IMR-90 (cell line): ENCODE measurements around the gene KIF1A. TPM values are rescaled to one million over a fixed set of nuclear protein-coding genes. Genes with fewer than 3 reads are reported as not detected.

ENCODE experiments used
- ATAC-seq: fragments of 200-7000 bp; cut with Tn5 transposase; 2 replicates; pipeline ENCODE4 v1.9.1; 2020; ENCODE audit warnings: low read depth, mild to moderate bottlenecking, moderate library complexity
- BruUV-seq: library from RNA; stranded (reverse); fragments of 400-500 nt; replicated peaks from 2 replicates; lab custom pipeline; 2021; lab: Mats Ljungman, UMichigan
- CTCF ChIA-PET: fragments of 300-600 bp; formaldehyde crosslinking; extraction: SDS; loops from one replicate; lab custom pipeline; 2021; ENCODE audit warnings: antibody characterized with exemption; lab: Yijun Ruan, JAX
- POLR2A ChIA-PET: fragments of 300-600 bp; sonication (Branson Sonifier 250); formaldehyde crosslinking; loops from one replicate; lab custom pipeline; 2022; ENCODE audit warnings: antibody characterized with exemption; ENCODE audit not compliant: unreplicated experiment; lab: Charles Lee
- DNase-seq: peaks from one replicate; pipeline ENCODE4 v3.0.0; 2013
- H2AFZ ChIP-seq: replicated peaks from 2 replicates; pipeline ENCODE3; 2013; ENCODE audit warnings: low read length, mild to moderate bottlenecking; ENCODE audit not compliant: poor library complexity
- H2AK5ac ChIP-seq: 2 replicates; pipeline ENCODE4 v1.6.1; 2013; ENCODE audit warnings: low read depth, low read length, inconsistent platforms
- H2AK9ac ChIP-seq: replicated peaks from 2 replicates; pipeline ENCODE3; 2013; ENCODE audit warnings: mild to moderate bottlenecking, low read depth, low read length, moderate library complexity; ENCODE audit not compliant: poor library complexity
- H2BK120ac ChIP-seq: 2 replicates; pipeline ENCODE4 v1.6.1; 2013; ENCODE audit warnings: low read depth, low read length, inconsistent platforms
- H2BK15ac ChIP-seq: 3 replicates; pipeline ENCODE4 v1.6.1; 2013; ENCODE audit warnings: low read depth, low read length, inconsistent platforms
- H2BK20ac ChIP-seq: 2 replicates; pipeline ENCODE4 v1.6.1; 2013; ENCODE audit warnings: low read depth, mild to moderate bottlenecking, inconsistent platforms, low read length, moderate library complexity
- H2BK5ac ChIP-seq: 2 replicates; pipeline ENCODE4 v1.6.1; 2013; ENCODE audit warnings: mild to moderate bottlenecking, low read depth, low read length, inconsistent platforms; ENCODE audit not compliant: poor library complexity, severe bottlenecking
- H3K14ac ChIP-seq: replicated peaks from 2 replicates; pipeline ENCODE4 v1.6.1; 2013; ENCODE audit warnings: low read depth, low read length, inconsistent platforms
- H3K18ac ChIP-seq: 2 replicates; pipeline ENCODE4 v1.6.1; 2013; ENCODE audit warnings: low read depth, low read length, control low read depth
- H3K23ac ChIP-seq: 2 replicates; pipeline ENCODE4 v1.6.1; 2013; ENCODE audit warnings: low read depth, low read length, inconsistent platforms
- H3K27ac ChIP-seq: 2 replicates; pipeline ENCODE4 v1.5.1; 2013; ENCODE audit warnings: mild to moderate bottlenecking, control low read depth, low read length; ENCODE audit not compliant: insufficient read depth
- H3K27me3 ChIP-seq: 2 replicates; pipeline ENCODE4 v1.6.1; 2013; ENCODE audit warnings: low read length; ENCODE audit not compliant: control insufficient read depth, insufficient read depth
- H3K36me3 ChIP-seq: 2 replicates; pipeline ENCODE4 v1.6.1; 2013; ENCODE audit warnings: low read length, mixed read lengths; ENCODE audit not compliant: control insufficient read depth, insufficient read depth
- H3K4ac ChIP-seq: 2 replicates; pipeline ENCODE4 v1.6.1; 2013; ENCODE audit warnings: low read depth, low read length, inconsistent platforms
- H3K4me1 ChIP-seq: 2 replicates; pipeline ENCODE4 v1.6.1; 2013; ENCODE audit warnings: low read length, mixed read lengths; ENCODE audit not compliant: control insufficient read depth, insufficient read depth
- H3K4me2 ChIP-seq: 2 replicates; pipeline ENCODE4 v1.6.1; 2013; ENCODE audit warnings: low read depth, mild to moderate bottlenecking, control low read depth, low read length, moderate library complexity
- H3K4me3 ChIP-seq: 2 replicates; pipeline ENCODE4 v1.5.1; 2013; ENCODE audit warnings: low read depth, mild to moderate bottlenecking, control low read depth, low read length, moderate library complexity; ENCODE audit not compliant: insufficient read depth
- H3K56ac ChIP-seq: 2 replicates; pipeline ENCODE4 v1.6.1; 2013; ENCODE audit warnings: low read length, inconsistent platforms; ENCODE audit not compliant: insufficient read depth; ENCODE audit errors: extremely low read depth
- H3K79me1 ChIP-seq, 2 experiments: 2 replicates each; pipeline ENCODE4 v1.6.1; 2013; ENCODE audit warnings: low read length in 2 of 2, inconsistent platforms in 1 of 2, low read depth in 1 of 2
- H3K9ac ChIP-seq: 2 replicates; pipeline ENCODE4 v1.6.1; 2013; ENCODE audit warnings: low read depth, low read length, control low read depth
- H3K9me1 ChIP-seq: 2 replicates; pipeline ENCODE4 v1.6.1; 2013; ENCODE audit warnings: low read length, inconsistent platforms; ENCODE audit not compliant: insufficient read depth
- H3K9me3 ChIP-seq: 2 replicates; pipeline ENCODE4 v1.6.1; 2013; ENCODE audit warnings: low read length; ENCODE audit not compliant: control insufficient read depth, insufficient read depth
- H4K20me1 ChIP-seq: 2 replicates; pipeline ENCODE4 v1.6.1; 2013; ENCODE audit warnings: low read length, inconsistent platforms; ENCODE audit not compliant: insufficient read depth
- H4K5ac ChIP-seq: 2 replicates; pipeline ENCODE4 v1.6.1; 2013; ENCODE audit warnings: mild to moderate bottlenecking, low read depth, low read length, control low read depth
- H4K8ac ChIP-seq, 2 experiments: 2 replicates each; pipeline ENCODE4 v1.6.1; 2013; ENCODE audit warnings: low read depth in 2 of 2, low read length in 2 of 2, control low read depth in 1 of 2, inconsistent platforms in 1 of 2
- H4K91ac ChIP-seq: 2 replicates; pipeline ENCODE4 v1.6.1; 2013; ENCODE audit warnings: low read depth, low read length, inconsistent platforms; ENCODE audit not compliant: insufficient read depth
- MAZ ChIP-seq: IDR thresholded peaks from 2 replicates; pipeline ENCODE4 v1.6.1; 2012; ENCODE audit warnings: low read depth, mild to moderate bottlenecking, low read length, improper control_type of control experiment, moderate library complexity, borderline replicate concordance
- POLR2A ChIP-seq: IDR thresholded peaks from 2 replicates; pipeline ENCODE4 v1.6.1; 2012; ENCODE audit warnings: mild to moderate bottlenecking, low read depth, low read length
- WGBS, 2 experiments: methylation state at CpG; one replicate each; pipeline versions ENCODE4 v1.1.5 to v1.1.7; 2013; ENCODE audit warnings: missing lambda C conversion rate in 2 of 2; ENCODE audit not compliant: insufficient read length in 1 of 2; ENCODE audit errors: extremely low coverage in 2 of 2; 5-methylcytosine and 5-hydroxymethylcytosine counted together
- dilution Hi-C: fragments of 300-500 bp; cut with HindIII; formaldehyde crosslinking; loops from one replicate; pipeline ENCODE4 v1.14.3; 2018; ENCODE audit warnings: low sequenced_read_pairs; ENCODE audit not compliant: unreplicated experiment
- in situ Hi-C: fragments of 300-500 bp; cut with MboI; formaldehyde crosslinking; loops from 3 replicates; pipeline ENCODE4 v1.14.3; 2019; ENCODE audit warnings: low sequenced_read_pairs, inconsistent platforms, mixed read lengths
- intact Hi-C: fragments of 100-400 bp; cut with micrococcal nuclease; formaldehyde crosslinking; loops from 2 replicates; pipeline ENCODE4 v1.10.0; 2022
- polyA plus RNA-seq, 3 experiments: library from polyadenylated mRNA; depleted of rRNA; stranded (reverse); fragments of >200 nt; gene quantifications; 2 replicates each; pipeline ENCODE4 v1.2.3, GENCODE V29; 2012; ENCODE audit warnings: low replicate concordance in 1 of 3
- total RNA-seq: library from RNA; depleted of rRNA; stranded (reverse); fragments of >200 nt; gene quantifications from 2 replicates; pipeline ENCODE4 v1.2.3, GENCODE V29; 2012

KIF1A gene
- total and polyA plus RNA-seq, 2 of the 4 experiments (the other 2 are of a cell fraction) = under 0.01 TPM; not detected in 1

- H2BK120ac ChIP-seq = no peak overlapping the region
- no peak overlapping the region for H4K8ac ChIP-seq
- peak overlapping the region; percentile 34; the same call in 1 of the 2 replicates for H3K4me3 ChIP-seq
- intact Hi-C loops (loop anchor here (2.0 kb wide), 1 partner anchor 265 kb away; no protein-coding TSS in a partner anchor), in situ Hi-C loops (no loop called here), dilution Hi-C loops (no loop called here)
- H3K27me3 ChIP-seq = peaks cover 35% of the 10 kb centered on the region
- H3K23ac ChIP-seq = no peak overlapping the region
- H4K5ac ChIP-seq = no peak overlapping the region
- peaks cover 8% of the 10 kb centered on the region; the same call in 1 of the 2 replicates for H3K4me1 ChIP-seq
- H2BK5ac ChIP-seq = no peak overlapping the region
- no peak overlapping the region for H3K14ac ChIP-seq
- H3K9ac ChIP-seq = no peak overlapping the region
- no peak overlapping the region for H2AK5ac ChIP-seq
- H2BK20ac ChIP-seq = no peak overlapping the region
- no peaks in the 10 kb centered on the region for H3K79me1 ChIP-seq
- no peak overlapping the region for H3K18ac ChIP-seq
- ATAC-seq (peak; percentile 86), DNase-seq (peak; percentile 82)
- no peaks in the 10 kb centered on the region for H3K9me1 ChIP-seq
- H2BK15ac ChIP-seq = no peak overlapping the region
- H3K36me3 ChIP-seq = no peaks in the 10 kb centered on the region
- ChIA-PET POLR2A (no interaction called here), CTCF (no interaction called here)
- H3K27ac ChIP-seq = no peak overlapping the region
- H4K91ac ChIP-seq = no peak overlapping the region
- H3K4ac ChIP-seq = no peak overlapping the region
- 9% methylated on average over 19 of the region's 54 CpGs; no CpG with 5 or more reads in 1 of the 2 experiments for WGBS, 2 experiments
- no peak for TF ChIP-seq POLR2A
- peak; percentile 85; the same call in 1 of the 2 replicates for TF ChIP-seq MAZ
- H3K4me2 ChIP-seq = peak overlapping the region; percentile 75
- peak overlapping the region; percentile 87 for H2AFZ ChIP-seq
- no TSS peak for BruUV-seq
- H3K56ac ChIP-seq = no peak overlapping the region
- no peaks in the 10 kb centered on the region for H3K9me3 ChIP-seq
- H4K20me1 ChIP-seq = no peaks in the 10 kb centered on the region; the same call in 1 of the 2 replicates
- no peak overlapping the region for H2AK9ac ChIP-seq
Observed at GRCh38 chr2:240832205-240832727, 12.2 kb upstream of the KIF1A start.
